ENCODE data around the gene ENGASE.

The ENGASE gene

DNA sequence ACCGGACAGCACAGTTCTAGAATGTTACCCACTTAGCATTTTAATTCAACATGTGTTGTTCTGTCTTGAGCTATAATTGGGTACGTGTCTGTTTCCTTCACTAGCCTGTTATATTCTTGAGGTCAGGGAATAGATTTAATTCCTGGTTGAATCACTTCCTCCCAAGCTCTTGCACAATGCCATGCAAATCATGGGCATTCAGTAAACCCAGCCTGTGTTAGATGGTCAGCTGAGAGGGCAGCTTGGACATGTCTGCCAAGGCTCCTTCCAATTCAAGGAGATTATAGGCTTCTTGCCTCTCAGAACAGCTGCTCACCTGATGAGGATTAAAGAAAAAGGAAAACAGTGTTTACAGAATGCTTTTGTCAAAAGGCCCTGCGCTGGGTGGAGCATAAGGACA is 38.0 kb upstream of the ENGASE start:
- peak in 8 of 42 donors; percentile 29 to 71 (median 44) for DNase-seq
- intact Hi-C loops (cut with DNase I) = no loop called here

DNA sequence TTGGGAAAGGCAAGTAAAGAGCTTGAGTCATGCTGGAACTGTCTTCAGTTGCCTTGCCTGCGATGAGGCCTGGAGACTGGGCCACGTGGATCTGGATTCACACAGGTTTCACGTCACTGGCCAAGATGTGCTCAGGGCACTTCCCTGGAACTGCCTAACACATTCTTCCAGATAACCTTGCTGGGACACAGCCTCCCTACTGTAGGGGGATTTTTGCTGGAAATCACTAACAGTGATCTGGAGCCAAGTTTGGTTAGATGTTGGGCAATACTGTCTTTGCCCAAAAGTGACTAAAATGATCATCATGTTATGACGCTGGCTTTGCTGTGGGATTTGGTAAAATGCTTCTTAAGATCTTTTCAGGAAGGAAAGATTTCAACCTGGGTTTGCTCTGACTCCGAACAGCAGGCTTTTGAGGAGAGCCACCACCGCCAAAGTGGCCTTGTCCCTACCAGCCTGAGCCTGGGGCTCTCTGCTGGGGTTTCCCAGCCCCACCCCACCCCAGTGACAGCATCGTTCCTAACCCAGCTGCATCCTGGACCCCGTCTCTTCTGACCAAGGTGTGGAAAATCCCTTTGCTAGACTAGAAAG is 36.0 kb upstream of the ENGASE start:
- intact Hi-C loops (cut with DNase I) = no loop called here
- peak in 2 of 42 donors; percentile 1 to 24 for DNase-seq

DNA sequence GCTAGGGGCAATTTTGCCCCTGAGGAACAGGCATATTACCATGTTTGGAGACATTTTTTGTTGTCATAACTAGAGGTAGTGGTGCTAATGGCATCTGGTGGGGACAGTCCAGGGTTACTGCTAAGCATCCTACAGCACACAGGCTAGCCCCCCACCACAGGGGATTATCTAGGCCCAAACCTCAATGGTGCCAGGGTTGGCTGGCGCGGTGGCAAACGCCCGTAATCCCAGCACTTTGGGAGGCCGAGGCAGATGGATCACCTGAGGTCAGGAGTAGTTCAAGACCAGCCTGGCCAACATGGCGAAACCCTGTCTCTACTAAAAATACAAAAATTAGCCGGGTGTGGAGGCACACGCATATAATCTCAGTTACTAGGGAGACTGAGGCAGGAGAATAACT is 35.5 kb upstream of the ENGASE start:
- intact Hi-C loops (cut with DNase I) = no loop called here
- DNase-seq = peak in 3 of 42 donors; percentile 5 to 21 (median 12)

DNA sequence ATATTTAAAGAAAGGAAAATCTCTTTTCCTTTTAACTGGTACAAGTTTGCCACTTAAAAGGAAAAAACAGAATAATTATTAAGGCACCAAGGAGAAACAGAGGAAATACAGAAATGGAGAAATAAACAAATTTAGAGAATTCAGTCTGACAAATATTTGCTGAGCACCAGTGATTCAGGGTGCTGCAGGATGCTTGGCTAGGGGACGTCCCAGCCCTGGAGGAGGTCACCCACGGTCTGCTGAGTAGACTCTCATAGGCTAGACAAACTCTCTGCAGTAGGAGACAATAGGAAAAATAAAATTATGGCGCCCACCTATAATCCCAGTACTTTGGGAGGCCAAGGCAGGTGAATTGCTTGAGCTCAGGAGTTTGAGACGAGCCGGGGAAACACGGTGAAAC is 34.7 kb upstream of the ENGASE start:
- peak in 1 of 42 donors; percentile 19 for DNase-seq
- intact Hi-C loops (cut with DNase I) = no loop called here

DNA sequence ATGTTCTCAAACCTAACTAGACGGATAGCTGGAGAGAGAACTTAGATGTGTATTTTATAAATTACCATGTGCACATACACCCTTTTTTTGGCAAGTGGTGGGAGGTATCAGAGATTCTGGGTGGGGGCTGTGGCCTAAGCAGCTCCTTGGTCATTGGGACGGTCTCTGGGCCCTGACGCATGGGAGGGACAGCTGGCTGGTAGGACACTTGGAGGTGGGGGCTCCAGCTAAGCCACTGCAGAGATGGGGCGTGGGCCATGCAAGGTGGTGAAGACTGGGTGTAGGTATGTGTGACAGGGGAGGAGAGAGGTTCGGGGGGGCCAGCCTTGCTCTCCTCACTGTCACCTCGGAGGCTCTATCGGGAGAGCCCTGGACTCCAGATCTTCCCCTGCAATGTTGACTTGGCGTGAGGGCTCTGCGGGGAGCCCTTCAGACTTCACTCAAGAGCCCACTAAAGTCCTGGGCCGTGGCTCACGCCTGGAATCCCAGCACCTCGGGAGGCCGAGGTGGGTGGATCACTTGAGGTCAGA is 33.5 kb upstream of the ENGASE start:
- peak in 1 of 42 donors; percentile 17 for DNase-seq
- intact Hi-C loops (cut with DNase I) = no loop called here

DNA sequence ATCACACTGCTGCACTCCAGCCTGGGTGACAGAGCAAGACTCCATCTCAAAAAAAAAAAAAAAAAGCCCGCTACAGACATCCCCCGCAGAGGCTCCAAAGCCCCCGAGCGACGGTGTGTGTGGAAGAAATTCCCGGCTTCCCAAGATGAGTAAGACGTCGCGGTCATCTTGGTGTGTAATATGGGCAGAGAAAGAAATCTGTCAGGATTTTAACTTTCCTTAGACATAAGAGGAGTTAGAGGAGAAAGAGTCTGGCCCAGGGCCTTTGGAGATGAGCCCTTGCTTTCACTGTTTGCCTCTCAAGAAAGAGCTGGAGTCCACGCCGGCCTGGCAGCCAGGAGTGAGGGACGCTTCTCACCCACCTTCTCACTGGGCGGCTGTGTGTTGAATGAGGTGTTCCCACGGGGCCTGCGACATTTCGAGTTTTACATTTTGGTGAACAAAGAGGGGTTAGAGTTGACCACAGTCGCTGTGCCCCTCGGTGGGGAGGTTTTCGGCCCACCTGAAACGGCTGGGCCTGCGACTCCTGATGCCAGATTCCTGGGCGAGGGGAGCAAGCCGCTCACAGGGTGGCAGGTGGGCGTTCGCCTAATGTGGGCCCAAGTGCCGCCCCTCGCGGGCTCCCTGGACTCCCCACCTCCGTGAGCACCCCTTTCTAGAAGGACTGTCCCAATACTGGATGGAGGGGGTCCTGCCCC is 32.8 kb upstream of the ENGASE start:
- intact Hi-C loops (cut with DNase I) = no loop called here
- DNase-seq = peak in 1 of 42 donors; percentile 29

DNA sequence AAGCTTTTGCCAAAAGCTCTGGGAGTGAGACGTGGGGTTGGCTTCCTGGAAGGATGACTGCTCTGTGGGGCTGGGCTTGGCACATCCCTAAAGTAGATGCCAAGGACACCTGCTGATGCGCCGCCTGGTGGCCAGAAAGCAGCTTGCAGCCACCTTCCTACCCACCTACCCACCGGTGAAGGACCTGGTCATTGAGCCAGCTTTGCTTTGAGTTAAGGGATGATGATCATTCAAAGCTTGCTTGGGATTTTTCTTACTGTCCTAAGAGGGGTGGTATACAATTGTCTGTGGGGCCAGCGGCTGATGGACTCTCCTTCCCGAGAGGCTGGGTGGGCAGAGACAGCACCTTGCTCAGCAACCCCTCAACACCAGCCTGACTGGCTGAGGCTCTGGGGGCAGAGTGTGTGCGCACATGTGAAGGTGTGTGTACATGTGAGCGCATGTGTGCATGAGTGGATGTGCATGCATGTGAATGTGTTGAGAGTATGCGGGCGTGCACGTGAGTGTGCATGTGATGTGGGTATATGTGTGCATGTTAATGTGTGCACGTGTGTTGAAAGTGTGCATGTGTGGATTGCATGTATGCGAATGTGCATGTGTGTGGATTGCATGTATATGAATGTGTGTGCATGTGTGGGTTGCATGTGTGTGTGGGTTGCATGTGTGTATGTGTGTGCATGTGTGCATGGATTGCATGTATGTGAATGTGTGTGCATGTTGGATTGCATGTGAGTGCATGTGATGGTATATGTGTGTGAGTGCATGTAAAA is 32.0 kb upstream of the ENGASE start:
- intact Hi-C loops (cut with DNase I) = no loop called here
- peak in 39 of 42 donors; percentile 21 to 83 (median 58) for DNase-seq

DNA sequence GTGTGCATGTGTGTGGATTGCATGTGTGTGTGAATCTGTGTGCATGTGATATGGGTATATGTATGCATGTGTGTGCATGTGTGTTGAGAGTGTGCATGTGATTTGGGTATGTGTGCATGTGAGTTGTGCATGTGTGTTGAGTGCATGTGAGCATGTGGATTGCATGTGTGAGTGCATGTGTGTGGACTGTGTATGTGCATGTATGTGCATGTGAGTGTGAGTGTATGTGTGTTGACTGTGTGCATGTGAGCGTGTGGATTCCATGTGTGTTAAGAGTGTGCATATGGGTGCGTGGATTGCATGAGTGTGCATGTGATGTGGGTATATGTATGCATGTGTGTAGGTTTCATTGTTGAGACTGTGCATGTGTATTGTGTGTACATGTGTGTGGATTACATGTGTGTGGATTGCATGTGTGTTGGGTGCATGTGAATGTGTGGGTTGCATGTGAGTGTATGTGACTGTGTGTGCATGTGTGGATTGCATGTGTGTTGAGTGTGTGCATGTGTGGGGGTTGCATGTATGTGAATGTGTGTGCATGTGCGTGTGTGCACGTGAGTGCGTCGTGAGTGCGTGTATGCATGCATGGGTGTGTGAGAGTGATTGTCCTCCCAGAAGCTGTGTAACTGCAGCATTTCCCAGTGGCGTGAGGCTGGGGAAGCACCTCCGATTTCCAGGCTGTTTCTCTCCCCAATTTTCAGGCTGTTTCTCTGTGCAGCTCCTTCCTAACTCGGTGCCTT is 31.3 kb upstream of the ENGASE start:
- DNase-seq = no peak

DNA sequence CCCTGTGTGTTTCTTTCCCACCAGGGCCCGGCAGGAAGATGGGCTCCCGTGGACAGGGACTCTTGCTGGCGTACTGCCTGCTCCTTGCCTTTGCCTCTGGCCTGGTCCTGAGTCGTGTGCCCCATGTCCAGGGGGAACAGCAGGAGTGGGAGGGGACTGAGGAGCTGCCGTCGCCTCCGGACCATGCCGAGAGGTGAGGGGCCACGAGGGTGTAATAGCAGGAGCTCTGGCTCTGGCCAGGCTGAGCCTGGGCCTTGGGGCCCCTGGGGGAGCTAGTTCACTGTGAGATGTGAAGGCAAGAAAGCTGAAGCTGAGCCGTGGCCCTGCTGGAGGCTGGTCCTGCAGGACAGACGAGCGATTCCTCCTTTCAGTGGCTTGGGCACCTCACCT is 30.7 kb upstream of the ENGASE start:
- intact Hi-C loops (cut with DNase I) = no loop called here
- no peak for DNase-seq

More for the DNA sequence above, 31.3 kb upstream of the ENGASE start:
- intact Hi-C loops (cut with DNase I) = no loop called here

DNA sequence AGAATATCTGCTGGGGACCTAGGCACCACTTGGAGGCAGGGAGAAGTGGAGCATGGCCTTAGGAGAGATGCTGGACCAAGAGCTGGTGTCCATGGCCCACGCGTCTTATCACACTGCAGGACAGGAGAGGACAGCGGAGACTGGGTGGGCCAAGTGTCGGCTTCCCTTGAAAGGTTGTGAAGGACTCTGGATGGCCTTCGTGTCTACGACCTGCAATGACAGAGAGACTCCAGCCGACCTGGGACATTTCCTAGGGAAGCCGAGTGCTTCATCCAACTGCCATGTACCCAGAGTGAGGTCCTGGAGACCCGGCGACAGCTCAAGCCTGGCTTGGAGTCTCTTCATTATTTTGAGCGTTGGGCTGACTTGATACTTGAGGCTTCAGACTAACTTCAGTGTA is 30.2 kb upstream of the ENGASE start:
- no peak for DNase-seq
- intact Hi-C loops (cut with DNase I) = no loop called here

DNA sequence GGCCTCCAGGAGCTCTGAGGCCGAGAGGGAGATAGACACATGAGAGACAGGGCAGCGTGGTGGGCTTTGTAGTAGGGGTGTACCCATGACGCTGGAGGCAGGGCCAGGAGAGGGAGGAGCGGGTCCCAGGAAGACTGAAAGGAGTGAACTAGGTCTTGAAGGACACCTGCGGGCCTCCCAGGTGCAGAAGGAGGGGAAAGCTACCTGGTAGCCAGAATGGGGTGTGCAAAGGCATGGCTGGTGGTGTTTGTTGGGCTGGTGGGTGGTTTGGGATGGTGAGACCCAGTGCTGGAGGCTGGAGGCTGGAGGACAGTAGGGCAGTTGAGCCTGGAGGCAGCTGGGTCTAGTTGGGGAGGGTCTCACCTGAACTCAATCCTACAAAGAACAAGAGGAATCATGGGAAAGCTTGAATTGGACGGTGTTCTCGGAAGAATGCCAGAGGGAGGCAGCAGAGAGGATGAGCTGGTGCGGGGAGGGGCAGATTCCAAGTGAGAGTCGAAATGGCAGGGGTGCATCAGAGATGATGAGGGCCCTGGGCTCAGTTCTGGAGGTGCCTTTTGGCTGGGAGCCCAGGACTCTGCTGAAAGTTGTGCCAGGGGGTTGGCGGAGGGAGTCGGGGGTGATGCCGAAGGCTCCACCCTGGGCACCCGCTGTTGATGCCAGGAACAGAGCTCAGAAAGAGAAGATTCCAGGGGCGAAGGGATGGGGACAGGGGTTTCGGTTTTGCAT is 29.5 kb upstream of the ENGASE start:
- DNase-seq = peak in 1 of 42 donors; percentile 23
- intact Hi-C loops (cut with DNase I) = no loop called here

DNA sequence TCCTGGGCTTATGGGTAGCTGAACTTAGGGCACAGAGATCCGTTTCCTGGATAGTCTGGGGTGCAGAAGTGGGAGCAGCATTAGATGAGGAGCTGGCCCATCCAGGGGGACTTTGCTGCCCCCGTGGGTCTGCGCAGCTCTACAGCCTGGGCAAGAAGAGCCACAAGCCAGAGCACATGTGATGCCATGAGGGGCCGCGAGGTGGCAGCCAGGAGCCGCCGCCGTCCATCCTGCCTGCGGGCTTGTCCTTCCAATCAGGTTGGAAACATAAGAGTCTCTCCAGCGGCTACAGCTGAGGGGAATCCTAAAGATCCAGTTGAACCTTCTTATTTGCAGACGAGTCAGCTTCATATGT is 28.8 kb upstream of the ENGASE start:
- intact Hi-C loops (cut with DNase I) = no loop called here
- peak; percentile 59 to 89 (median 77) for DNase-seq

DNA sequence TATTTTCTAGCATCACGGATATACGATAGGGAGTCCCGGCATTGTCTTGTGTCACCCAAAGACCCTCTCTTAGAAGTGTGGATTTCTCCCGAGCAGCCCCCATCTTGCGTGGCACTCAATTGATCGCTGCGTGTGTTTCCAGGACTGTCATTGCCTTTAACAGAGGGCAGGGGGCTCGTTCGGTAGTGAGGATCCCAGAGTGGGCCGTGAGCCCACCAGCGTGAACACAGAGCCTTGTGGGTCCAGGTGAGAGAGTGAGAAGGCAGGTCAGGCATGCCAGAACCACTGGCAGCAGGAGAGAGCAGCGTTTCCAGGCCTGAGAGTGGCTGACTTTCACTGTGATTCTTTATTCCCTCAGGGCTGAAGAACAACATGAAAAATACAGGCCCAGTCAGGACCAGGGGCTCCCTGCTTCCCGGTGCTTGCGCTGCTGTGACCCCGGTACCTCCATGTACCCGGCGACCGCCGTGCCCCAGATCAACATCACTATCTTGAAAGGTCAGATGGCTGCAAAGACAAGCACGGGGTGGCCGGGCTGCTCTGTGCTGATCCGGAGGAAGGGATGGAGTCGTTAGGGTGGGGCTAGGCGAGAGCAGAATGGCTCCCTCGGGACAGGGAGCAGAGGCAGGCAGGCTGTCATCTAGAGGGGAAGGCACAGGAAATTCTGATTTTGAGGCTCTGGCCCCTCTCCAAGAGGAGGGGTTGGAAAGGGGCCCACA is 28.3 kb upstream of the ENGASE start:
- intact Hi-C loops (cut with DNase I) = no loop called here
- peak in 1 of 42 donors; percentile 18 for DNase-seq

DNA sequence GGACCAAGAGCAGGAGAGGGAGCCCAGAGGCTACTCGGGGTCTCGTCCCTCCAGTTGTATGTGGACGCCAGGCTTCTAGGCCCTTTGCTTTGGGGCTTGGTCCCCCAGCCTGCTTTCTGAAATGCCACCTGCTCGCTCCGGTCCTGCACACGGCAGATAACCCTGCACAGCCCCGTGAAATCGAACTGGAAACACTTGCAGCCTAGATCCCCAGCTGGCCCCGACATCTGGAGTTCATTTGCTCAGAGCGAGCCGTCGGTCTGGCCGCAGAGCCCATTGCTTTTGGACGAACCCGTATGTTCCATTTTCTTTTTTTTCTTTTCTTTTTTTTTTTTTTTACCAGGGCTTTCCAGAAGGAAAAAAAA is 27.7 kb upstream of the ENGASE start:
- intact Hi-C loops (cut with DNase I) = no loop called here
- peak in 1 of 42 donors; percentile 14 for DNase-seq

DNA sequence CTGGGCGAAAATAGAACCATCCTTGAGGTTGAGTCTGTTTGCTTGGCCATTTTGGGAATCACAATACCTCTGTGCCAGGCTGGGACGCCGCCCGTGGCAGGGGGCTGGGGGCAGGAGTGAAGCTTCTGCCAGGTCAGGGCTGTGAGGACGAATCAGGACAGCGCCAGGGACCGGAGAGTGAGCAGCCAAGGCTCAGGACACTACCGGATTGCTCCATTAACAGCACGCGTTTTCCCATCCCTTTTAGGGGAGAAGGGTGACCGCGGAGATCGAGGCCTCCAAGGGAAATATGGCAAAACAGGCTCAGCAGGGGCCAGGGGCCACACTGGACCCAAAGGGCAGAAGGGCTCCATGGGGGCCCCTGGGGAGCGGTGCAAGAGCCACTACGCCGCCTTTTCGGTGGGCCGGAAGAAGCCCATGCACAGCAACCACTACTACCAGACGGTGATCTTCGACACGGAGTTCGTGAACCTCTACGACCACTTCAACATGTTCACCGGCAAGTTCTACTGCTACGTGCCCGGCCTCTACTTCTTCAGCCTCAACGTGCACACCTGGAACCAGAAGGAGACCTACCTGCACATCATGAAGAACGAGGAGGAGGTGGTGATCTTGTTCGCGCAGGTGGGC is 27.2 kb upstream of the ENGASE start:
- intact Hi-C loops (cut with DNase I) = no loop called here
- peak in 1 of 42 donors; percentile 14 for DNase-seq

DNA sequence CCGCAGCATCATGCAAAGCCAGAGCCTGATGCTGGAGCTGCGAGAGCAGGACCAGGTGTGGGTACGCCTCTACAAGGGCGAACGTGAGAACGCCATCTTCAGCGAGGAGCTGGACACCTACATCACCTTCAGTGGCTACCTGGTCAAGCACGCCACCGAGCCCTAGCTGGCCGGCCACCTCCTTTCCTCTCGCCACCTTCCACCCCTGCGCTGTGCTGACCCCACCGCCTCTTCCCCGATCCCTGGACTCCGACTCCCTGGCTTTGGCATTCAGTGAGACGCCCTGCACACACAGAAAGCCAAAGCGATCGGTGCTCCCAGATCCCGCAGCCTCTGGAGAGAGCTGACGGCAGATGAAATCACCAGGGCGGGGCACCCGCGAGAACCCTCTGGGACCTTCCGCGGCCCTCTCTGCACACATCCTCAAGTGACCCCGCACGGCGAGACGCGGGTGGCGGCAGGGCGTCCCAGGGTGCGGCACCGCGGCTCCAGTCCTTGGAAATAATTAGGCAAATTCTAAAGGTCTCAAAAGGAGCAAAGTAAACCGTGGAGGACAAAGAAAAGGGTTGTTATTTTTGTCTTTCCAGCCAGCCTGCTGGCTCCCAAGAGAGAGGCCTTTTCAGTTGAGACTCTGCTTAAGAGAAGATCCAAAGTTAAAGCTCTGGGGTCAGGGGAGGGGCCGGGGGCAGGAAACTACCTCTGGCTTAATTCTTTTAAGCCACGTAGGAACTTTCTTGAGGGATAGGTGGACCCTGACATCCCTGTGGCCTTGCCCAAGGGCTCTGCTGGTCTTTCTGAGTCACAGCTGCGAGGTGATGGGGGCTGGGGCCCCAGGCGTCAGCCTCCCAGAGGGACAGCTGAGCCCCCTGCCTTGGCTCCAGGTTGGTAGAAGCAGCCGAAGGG is 26.4 kb upstream of the ENGASE start:
- intact Hi-C loops (cut with DNase I) = no loop called here
- DNase-seq = peak in 1 of 42 donors; percentile 13

All from head of caudate nucleus (tissue), 42 donors.